Ovary (tissue), 3 donors: ENCODE data around the gene RAB27B.

ENCODE experiments used
- EP300 ChIP-seq: sonication (generic); formaldehyde crosslinking; IDR thresholded peaks from one replicate; pipeline ENCODE4 v1.6.1; 2017; ENCODE audit warnings: antibody characterized with exemption
- TF ChIP-seq, protein P1 (sequence below), 3 donors: fragments of 450-650 bp in 2 of 3; fragments of 200-600 bp in 1 of 3; IDR thresholded peaks; one replicate each; pipeline versions ENCODE4 v1.5.1 to v1.8.0; 2016 to 2022; ENCODE audit warnings: antibody characterized with exemption in 3 of 3, mild to moderate bottlenecking in 1 of 3
- donor health status: DM: no; HTN: no; CAD: no.

DNA sequence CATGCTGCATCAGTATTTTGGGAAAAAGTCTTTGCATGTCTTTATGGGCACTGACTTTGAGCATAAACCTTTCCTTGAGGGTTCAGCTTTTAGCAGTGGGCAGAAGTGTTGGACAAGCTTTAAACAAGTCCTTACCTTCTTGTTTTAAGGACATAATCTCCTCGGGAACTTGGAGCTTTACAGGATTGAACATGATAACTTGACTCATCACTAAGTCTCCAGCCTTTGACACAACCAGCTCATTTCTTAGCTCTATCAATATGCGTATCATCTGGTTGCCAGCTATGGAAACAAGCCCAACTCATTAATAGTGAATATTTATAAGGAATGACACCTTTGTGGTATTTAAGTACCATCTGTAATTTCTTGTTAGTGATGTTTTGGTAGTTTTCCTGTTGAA, 21.0 kb upstream of the RAB27B start:
- TF ChIP-seq, protein P1, sequence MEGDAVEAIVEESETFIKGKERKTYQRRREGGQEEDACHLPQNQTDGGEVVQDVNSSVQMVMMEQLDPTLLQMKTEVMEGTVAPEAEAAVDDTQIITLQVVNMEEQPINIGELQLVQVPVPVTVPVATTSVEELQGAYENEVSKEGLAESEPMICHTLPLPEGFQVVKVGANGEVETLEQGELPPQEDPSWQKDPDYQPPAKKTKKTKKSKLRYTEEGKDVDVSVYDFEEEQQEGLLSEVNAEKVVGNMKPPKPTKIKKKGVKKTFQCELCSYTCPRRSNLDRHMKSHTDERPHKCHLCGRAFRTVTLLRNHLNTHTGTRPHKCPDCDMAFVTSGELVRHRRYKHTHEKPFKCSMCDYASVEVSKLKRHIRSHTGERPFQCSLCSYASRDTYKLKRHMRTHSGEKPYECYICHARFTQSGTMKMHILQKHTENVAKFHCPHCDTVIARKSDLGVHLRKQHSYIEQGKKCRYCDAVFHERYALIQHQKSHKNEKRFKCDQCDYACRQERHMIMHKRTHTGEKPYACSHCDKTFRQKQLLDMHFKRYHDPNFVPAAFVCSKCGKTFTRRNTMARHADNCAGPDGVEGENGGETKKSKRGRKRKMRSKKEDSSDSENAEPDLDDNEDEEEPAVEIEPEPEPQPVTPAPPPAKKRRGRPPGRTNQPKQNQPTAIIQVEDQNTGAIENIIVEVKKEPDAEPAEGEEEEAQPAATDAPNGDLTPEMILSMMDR (IDR thresholded peaks at IDR 0.05) = no peak
- TF ChIP-seq EP300 = no peak
